ENCODE results near the gene TUBA1B. TPM values are rescaled to one million over a fixed set of nuclear protein-coding genes. Genes with fewer than 3 reads are reported as not detected.

The TUBA1B gene
- total RNA-seq, 4 donors from 2014 or later: 199 to 347 (median 240) TPM

DNA sequence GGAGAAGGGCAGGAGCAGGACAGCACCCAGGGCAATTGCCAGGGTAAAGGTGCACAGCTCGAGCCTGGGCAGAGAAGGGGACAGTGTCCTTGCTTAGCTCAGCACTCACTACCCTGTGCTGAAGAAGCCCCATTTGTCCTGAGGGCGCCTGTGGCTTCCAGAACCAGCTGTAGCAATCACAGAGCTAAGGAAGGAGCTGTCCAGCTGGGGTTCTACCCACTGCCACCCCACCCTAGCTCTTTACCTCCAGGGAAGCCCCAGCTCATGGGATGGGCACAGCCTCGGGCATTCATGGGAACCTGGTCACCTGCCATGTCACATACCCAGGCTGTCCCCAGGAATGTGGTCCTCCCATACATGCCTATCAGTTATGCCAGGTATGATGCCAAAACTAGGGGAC lies 26.4 kb downstream of the TUBA1B start:
- TF ChIP-seq, protein P1, sequence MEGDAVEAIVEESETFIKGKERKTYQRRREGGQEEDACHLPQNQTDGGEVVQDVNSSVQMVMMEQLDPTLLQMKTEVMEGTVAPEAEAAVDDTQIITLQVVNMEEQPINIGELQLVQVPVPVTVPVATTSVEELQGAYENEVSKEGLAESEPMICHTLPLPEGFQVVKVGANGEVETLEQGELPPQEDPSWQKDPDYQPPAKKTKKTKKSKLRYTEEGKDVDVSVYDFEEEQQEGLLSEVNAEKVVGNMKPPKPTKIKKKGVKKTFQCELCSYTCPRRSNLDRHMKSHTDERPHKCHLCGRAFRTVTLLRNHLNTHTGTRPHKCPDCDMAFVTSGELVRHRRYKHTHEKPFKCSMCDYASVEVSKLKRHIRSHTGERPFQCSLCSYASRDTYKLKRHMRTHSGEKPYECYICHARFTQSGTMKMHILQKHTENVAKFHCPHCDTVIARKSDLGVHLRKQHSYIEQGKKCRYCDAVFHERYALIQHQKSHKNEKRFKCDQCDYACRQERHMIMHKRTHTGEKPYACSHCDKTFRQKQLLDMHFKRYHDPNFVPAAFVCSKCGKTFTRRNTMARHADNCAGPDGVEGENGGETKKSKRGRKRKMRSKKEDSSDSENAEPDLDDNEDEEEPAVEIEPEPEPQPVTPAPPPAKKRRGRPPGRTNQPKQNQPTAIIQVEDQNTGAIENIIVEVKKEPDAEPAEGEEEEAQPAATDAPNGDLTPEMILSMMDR (IDR thresholded peaks at IDR 0.05): no peak
- no peak for TF ChIP-seq POLR2A (IDR thresholded peaks at IDR 0.05)
- WGBS, 2 donors: 61 to 83% methylated on average over 3 of the region's 3 CpGs
- intact Hi-C loops (cut with DNase I; ENCODE audit: low total_unique reads): no loop called here
- no peak for DNase-seq (ENCODE audit: low spot score in 2 of 2)
- no peak overlapping the region for H3K4me3 ChIP-seq (ENCODE audit: low read depth, poor library complexity, severe bottlenecking)

GRCh38 chr12:49100380-49100779 lies 30.8 kb downstream of the TUBA1B start:
- no peak overlapping the region for H3K4me3 ChIP-seq (ENCODE audit: low read depth, poor library complexity, severe bottlenecking)
- WGBS, 2 donors: 91 to 96% methylated on average over 6 of the region's 6 CpGs
- intact Hi-C loops (cut with DNase I; ENCODE audit: low total_unique reads): no loop called here
- no peak for DNase-seq (ENCODE audit: low spot score in 2 of 2)
- TF ChIP-seq, protein P1 (IDR thresholded peaks at IDR 0.05): no peak
- no peak for TF ChIP-seq POLR2A (IDR thresholded peaks at IDR 0.05)

DNA sequence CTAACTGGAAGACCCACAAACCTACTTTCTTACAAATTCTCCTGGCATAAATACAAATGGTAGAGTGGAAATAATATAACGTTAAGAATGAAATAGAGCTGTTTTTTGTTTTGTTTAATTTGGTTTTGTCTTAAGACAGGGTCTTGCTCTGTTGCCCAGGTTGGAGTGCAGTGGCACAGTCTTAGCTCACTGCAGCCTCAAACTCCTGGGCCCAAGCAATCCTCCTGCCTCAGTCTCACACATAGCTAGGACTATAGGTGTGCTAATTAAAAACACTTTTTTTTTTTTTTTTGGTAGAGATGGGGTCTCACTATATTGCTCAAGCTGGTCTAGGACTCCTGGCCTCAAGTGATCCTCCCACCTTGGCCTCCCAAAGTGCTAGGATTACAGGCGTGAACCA lies 32.5 kb downstream of the TUBA1B start:
- intact Hi-C loops (cut with DNase I; ENCODE audit: low total_unique reads): no loop called here

DNA sequence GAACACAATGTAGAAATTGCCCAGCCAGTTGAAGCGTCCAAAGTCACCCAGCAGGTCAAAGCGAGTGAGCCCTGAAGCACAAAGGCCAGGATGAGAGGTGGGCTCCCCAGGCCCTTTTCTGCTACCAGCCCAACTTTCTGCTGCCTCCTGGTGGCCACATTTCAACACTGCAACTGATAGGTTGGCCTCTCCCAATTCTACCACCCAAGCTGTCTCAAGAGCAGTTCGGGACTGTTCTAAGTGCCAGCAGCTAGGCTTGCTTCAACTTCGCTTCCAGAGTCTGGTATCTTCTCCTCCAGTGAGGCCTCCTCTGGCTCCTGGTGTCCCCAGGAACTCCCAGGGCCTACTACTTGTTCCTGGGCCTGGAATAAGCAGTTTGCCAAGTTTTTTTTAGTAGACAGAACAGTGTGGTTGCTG lies 33.2 kb downstream of the TUBA1B start:
- no peak for TF ChIP-seq POLR2A (IDR thresholded peaks at IDR 0.05)
- TF ChIP-seq, protein P1 (IDR thresholded peaks at IDR 0.05): no peak
- WGBS, 2 donors: 59 to 62% methylated on average over 4 of the region's 4 CpGs
- DNase-seq (ENCODE audit: low spot score in 2 of 2): no peak
- no peak overlapping the region for H3K4me3 ChIP-seq (ENCODE audit: low read depth, poor library complexity, severe bottlenecking)
- intact Hi-C loops (cut with DNase I; ENCODE audit: low total_unique reads): no loop called here

More for the DNA sequence above, 32.5 kb downstream of the TUBA1B start:
- no peak for DNase-seq (ENCODE audit: low spot score in 2 of 2)
- 82 to 87% methylated on average over 2 of the region's 2 CpGs for WGBS, 2 donors
- TF ChIP-seq POLR2A (IDR thresholded peaks at IDR 0.05): no peak
- TF ChIP-seq, protein P1 (IDR thresholded peaks at IDR 0.05): no peak
- no peak overlapping the region for H3K4me3 ChIP-seq (ENCODE audit: low read depth, poor library complexity, severe bottlenecking)

DNA sequence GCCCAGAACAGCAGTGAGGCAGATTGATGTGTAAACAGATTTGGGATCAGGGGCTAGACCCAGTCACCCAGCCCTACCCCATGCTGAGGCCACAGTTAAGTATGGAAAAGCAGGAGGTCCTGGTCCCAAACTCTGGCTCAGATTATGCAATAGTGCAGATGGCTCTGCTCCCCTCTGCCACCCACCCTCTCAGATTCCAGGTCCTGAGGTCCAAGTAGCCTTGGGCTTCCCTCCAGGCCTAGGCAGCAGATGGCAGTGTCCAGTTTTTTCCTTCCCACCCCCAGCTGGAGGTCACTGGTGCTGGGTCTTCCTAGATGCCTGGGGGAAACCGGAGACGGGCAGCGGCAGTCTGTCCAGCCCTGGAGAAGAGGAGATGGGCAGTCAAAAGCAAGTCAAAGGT lies 33.8 kb downstream of the TUBA1B start:
- TF ChIP-seq POLR2A (IDR thresholded peaks at IDR 0.05): no peak
- TF ChIP-seq, protein P1 (IDR thresholded peaks at IDR 0.05): no peak
- DNase-seq (ENCODE audit: low spot score in 2 of 2): no peak
- WGBS, 2 donors: 90 to 96% methylated on average over 3 of the region's 3 CpGs
- intact Hi-C loops (cut with DNase I; ENCODE audit: low total_unique reads): no loop called here
- no peak overlapping the region for H3K4me3 ChIP-seq (ENCODE audit: low read depth, poor library complexity, severe bottlenecking)

- 47 to 54% methylated on average over 2 of the region's 2 CpGs for WGBS, 2 donors
- DNase-seq (ENCODE audit: low spot score in 2 of 2): no peak
- no peak for TF ChIP-seq POLR2A (IDR thresholded peaks at IDR 0.05)
- TF ChIP-seq, protein P1 (IDR thresholded peaks at IDR 0.05): no peak
- intact Hi-C loops (cut with DNase I; ENCODE audit: low total_unique reads): no loop called here
- H3K4me3 ChIP-seq (ENCODE audit: low read depth, poor library complexity, severe bottlenecking): no peak overlapping the region
These were observed 36.2 kb downstream of the TUBA1B start for GRCh38 chr12:49094975-49095365.
